Activated CD8-positive, alpha-beta memory T cell treated with anti-CD3 and anti-CD28 coated beads, Interleukin-2, amount 50 U/mL, for 24 hours (primary cell): ENCODE measurements around the gene SAP30L.

Source experiments
- DNase-seq: peaks from one replicate; pipeline ENCODE4 v3.0.0-alpha.2; 2020; ENCODE audit errors: extremely low read depth

The SAP30L gene

DNA sequence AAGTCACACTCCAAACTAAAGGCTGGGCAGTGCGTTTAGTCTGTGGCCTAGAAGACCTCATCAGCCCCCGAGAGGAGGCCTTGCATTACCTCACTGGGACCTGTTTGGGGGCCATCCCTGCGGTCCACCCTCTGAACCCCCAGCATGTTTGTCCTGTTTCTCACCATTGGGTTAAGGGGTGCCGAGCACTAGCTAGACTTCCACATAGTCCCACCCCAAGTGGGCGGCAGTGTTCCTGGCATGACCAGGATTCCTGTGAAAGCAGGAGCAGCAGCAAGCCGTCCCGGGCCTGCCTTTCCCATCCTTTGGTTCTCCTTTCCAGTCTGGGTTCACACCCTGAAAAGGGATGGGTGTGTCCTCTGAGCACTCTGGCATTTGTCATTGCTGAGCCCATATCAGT, 26.6 kb upstream of the SAP30L start:
- DNase-seq, result no peak

DNA sequence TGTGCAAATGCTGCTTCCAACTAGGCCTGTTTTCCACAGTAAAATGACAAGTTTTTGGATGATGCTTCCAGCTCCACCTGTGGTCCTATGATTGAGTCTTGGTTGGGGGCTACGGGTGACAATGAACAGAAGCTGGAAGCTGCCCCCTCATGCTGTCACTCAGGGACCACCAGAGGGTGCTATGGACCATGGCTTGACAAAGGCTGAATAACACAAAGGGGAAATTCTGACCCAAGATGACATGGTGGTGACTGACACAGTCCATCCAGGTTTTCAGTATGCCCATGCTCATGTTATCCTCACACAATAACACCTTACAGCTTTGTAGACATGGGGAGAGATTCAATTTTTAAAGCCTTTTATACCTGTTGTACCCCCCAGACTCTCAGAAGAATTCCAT, 23.9 kb upstream of the SAP30L start:
- DNase-seq, result no peak

DNA sequence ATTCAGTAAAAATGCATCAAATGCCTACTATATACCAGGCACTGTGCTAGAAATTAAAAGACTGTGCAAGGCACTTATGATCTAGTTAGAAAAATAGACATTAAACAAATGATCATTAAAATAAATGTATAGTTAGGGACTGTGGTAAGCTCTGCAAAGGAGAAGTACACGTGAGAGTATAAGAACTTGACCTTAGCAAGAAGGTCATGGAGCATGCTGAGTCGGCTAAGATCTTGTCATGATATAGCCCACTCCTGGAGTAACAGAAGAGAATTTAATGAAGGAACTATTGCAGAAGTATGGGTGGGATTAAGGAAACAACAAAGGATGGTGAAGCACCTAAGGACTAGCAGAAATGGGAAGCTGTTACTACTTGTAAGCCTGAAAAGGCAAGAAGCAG, 23.5 kb upstream of the SAP30L start:
- DNase-seq, result no peak

DNA sequence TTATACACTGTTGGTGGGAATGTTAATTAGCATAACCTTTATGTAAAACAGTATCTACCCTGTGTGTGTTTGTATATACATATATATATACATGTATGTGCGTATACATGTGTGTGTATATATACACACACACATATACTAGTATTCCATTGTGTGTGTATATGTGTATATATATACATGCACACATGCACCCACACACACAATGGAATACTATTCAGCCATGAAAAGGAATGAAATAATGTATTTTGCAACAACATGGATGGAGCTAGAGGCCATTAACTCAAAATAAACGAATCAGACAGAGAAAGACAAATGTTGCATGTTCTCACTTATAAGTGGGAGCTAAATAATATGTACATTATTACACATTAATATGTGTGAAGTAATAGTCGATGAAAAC, 17.6 kb upstream of the SAP30L start:
- DNase-seq, result no peak

DNA sequence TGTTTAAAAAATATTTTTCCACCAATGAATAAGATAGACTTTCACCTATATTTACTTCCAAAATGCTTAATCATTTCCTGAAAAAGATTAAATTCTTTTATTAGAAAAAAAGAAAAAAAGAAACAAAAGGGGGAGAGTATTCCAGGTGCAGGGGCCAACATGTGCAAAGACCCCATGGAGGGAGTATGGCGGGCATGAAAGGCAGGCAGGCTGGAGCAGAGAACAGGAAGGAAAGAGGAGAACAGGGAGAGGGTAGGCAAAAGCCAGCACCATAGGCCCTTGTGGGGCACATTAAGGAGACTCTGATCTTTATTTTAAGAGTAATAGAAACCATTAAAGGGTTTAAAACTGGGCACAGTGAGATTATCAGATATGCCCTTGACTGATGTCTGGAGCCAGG, 16.5 kb upstream of the SAP30L start:
- no peak for DNase-seq

DNA sequence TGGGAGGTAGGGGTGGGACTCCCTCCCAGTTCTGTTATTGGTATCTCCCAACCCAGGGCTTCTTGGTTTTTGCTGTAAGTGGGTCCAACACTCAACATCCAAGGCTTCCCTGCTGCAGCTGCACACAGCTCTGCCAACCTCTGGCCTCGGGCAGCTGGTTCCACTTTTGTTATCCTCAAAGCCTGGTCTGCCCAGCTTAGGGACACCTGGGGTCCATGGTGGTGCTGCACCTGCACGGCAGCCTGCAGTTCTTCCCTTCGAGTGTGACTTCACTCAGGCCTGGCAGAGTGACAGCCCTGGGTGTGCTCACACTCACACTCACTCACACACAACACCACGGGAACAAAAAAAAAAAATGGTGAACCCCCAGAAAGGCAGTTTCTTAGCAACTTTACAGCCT, 15.3 kb upstream of the SAP30L start:
- DNase-seq, result no peak

DNA sequence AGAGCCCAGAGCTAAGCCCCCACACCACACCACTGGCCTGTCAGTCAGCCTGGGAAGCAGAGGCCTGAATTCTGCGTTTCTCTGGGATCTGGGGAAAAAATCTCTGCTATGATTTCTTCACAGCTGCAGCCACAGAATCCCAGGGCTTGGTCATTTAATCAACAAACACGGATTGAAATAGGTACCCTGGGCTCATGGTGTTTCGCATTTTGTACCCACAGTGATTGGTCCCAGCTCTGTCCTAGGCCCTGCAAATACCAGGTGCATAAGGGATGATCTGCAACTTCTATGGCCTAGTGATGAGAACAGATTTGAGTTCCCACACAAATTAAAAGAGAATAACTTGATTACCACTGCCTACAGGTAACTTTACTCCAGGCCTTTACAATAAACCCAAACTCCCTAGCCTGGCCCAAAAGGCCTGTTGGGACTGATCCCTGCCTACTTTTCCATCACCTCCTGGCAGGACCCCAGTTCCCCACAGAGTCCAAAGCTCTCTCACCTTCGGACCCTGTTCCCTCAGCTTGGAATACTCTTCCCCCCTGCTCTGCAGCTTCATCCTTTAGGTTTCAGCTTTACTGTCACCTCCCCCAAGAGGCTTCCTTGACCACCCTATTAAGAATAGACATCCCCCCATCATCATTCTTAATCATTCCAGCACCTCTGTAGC, 14.7 kb upstream of the SAP30L start:
- DNase-seq, result no peak

DNA sequence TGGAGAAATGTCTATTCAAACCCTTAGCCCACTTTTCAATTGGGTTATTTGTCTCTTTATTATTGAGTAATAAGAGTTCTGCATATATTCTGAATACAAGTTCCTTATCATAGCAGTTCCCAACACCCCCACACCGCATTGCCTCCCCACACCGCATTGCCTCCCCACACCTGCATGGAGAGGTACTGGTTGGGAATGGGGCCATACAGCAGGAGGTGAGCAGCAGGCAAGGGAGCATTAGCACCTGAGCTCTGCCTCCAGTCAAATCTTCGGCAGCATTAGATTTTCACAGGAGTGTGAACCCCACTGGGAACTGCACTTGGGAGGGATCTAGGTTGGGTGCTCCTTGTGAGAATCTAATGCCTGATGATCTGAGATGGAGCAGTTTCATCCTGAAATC, 10.6 kb upstream of the SAP30L start:
- DNase-seq, result no peak

DNA sequence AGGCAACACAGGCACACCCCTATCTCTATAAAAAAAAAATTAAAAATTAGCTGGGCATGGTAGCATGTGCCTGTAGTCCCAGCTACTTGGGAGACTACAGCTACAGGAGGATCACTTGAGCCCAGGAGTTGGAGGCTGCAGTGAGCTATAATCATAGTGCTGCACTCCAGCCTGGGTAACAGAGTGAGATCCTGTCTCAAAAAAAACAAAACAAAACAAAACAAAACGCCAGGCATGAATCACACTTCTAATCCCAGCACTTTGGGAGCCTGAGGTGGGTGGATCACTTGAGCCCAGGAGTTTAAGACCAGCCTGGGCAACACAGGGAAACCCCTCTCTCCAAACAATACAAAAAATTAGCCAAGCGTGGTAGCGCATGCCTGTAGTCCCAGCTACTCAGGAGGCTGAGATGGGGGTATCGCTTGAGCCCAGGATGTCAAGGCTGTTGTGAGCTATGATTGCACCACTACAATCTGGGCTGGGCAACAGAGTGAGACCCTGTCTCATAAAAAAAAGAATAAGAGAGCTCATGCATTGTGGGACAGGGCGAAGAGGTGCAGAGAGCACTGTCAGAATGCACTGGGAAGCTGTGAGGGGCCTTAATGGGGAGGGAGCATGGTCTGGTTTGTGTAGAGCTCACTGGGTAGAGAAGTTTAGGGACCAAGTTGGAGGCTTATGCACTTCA, 8.4 kb upstream of the SAP30L start:
- DNase-seq, result no peak

DNA sequence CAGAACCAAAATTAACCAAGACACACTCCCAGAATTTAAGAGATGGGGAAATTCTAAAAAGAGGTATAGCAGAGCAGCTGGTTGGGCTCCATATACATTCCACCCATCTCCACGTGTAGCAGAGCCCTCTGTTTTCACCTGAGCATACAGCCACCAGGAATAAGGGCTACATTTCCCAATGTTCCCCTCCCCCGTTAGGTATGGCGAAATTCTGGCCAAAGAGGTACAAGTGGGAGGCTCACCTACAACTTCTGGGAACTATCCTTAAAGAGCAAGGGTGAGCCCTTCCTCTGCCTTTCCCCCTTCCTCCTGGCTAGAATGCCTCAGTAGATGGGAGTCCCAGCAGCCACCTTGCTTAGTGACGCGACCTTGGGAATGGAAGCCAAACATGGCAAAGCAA, 5.3 kb upstream of the SAP30L start:
- DNase-seq, result no peak

DNA sequence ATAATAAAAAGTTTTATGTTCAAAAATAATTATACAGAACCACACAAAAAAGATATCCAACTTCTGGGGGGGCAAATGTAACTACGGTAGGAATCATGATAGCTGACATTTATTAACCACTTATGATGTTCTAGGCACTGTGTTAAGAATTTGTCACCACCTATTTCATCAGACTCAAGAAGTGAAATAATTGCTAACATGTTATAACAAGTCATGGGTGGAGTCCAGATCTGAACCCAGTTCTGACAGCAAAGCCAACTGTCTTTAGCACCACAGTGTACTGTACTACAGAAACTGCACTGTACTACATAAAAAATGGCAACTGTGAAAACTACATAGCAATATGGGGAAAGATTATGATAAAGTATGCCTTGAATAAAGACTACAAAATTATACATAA, 3.0 kb upstream of the SAP30L start:
- no peak for DNase-seq

DNA sequence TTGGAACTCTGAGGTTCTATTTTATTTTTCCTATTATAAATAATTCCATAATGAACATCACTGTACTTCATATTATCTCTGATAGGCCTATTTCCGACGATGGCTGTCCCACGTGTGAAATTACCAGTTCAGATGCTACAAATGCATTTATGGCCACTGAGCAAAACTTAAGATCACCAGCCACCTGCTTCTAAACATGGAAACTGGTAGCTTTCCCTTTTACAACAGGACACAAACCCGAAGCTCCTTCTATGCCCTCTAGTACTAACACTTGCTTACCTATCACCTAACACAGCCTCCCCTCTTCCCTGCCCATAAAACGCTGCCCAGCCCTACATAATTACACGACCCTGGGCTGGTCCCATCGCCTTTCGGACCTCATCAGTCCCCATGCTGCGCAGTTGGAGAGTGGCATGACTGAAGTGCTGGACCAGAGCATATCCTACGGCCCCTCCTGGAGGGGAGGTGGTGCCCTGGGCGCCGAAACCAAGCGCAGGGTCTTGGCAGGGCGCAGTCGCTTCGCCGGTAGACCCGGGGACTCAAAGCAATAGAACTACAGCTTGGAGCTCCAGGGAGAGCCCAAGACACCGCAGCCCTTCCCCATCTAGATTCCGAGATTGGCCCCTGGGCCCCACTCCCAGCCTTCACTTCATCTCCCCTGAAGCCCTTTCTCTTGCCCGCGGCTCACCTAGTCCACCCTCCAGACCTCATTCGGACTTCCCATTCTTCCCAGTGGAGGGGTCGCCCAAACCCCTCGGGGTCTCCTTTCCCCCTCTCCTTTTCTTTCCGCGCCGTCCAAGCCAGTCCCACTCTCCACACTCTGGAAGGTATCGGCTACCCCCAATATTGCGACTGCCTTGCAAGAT, 1.0 kb upstream of the SAP30L start:
- no peak for DNase-seq

DNA sequence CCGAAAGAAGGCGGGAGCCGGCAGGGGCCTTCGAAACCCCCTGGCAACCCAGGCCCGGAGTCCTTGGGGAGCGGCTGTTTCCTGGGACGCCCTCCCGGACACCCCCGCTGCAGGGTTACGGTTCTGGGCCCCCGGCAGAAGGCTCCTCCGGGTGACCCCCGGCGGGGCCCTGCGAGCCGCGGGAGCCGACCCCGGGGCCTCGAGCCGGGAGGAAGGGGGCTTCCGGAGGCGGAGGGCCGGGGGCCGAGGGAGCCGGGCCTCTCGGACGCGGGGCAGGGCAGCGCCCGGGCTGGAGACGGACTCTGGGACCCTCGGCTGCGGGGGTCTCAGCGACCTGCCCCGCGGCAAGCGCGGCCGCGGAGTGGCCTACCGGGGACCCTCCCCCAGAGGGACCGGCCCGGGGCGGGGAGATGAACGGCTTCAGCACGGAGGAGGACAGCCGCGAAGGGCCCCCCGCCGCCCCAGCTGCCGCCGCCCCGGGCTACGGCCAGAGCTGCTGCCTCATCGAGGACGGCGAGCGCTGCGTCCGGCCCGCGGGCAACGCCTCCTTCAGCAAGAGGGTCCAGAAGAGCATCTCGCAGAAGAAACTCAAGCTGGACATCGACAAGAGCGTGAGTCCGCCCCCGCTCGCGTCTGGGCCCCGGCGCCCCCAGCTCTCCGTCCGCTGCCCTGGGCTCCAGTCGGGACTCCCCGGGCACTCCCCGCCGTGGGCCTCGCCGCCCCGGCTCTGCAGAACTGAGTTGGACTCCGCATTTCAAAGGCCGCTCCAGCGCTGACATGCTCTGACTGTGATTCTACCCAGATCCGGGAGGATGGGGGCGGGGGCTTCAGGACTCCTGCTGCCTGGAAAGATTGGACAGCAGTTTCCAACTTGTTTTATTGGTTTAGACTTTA, 645 bp downstream of the SAP30L start:
- DNase-seq, result no peak

DNA sequence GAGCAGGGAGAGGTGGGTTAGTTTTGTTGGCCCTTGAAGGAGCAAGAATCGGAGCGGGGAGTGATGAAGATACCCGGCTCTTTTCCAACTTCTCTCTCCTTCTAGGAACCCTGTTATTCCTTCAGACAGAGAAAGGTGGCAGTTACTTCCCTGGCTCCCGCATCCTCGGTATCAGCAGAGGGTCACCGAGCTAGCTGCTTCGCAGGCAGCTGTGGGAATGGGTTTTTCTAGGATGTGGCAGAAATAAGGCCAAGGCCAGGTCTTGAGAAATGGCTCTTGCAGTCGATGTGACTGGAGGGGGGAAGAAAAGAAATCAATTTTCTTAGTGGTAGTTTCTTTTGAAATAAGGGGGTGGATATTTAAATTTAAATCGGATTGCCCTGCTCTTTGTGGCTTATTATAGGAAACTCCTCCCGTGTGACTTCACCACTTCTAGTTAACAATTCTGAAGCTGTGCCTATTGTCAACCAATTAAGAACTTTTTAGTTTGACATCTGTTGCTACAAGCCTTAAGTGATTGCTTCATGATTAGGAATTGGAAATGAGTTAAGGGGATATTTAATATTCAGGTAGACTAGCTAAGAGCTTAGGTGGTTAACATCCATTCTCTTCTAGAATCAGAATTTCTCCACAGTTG, 1.4 kb downstream of the SAP30L start:
- no peak for DNase-seq

DNA sequence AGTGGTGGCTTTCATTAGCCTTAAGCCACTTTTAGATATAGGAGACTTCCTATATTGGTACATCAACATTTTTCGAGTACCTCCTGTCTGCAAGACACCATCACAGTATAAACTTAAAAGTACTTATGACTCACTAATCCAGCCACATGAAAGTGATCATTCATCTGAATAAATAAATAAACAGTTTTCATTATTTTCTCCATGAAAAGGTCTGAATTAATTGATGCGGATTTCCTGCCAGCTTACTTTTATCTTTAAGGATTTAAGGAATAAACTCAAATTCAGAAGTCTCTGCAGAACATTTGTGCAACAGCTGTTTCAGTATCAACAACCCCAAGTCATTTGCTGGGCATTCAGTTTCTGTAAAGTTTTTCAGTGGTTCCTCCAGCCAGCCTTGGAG, 4.0 kb downstream of the SAP30L start:
- no peak for DNase-seq

DNA sequence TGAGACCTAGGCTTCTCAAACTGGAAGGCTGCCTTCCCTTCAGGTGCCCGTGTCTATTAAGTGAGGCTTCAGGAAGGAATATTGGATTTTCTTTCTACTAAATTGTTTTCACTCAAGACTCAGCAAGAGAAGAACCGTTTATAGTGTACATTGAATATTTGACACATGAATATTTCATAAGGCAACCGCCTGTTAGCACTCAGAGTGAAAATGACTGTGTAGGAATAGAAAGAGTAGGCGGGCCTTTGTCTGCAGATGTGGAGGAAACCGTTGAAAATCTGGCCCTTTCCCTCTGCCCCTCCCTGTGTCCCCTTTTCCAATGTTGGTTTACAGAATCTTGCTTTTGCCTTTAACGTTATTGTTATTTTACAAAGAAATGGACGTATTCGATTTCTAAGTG, 6.2 kb downstream of the SAP30L start:
- no peak for DNase-seq

DNA sequence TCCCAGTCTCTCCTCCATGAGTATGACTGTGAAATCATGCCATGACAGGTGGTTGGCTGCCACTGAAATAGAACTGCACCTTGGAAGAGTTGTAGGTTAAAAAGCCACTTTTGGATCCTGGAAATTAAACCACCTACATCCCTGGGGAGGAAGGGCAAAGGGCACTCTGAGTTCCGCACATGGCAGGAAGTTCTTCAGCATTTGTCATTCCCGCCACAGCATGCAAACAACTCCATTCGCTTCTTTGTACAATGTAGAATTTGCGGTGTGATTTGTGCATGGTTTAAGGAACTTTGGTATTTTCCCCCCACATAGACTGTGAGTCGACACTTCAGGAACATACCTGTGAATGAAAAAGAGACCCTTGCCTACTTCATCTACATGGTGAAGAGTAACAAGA, 9.8 kb downstream of the SAP30L start:
- DNase-seq, result no peak

DNA sequence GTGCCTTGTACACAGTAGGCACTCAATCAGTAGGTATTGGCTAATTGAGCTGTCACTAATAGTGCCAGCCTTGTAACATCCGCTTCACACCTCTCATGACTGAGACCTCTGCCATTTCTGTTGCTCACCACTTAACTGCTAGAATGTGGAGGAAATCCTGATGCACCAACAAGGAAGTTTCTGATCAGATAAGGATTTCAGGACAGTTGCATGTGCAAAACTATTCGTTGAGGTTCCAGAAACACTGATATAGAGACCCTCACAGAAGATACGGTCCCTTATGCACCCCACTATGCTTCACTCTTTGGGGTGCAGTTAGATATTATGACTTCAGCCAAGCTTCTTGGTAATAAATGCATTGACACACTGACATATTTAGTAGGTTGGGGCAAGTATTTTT, 10.7 kb downstream of the SAP30L start:
- no peak for DNase-seq

DNA sequence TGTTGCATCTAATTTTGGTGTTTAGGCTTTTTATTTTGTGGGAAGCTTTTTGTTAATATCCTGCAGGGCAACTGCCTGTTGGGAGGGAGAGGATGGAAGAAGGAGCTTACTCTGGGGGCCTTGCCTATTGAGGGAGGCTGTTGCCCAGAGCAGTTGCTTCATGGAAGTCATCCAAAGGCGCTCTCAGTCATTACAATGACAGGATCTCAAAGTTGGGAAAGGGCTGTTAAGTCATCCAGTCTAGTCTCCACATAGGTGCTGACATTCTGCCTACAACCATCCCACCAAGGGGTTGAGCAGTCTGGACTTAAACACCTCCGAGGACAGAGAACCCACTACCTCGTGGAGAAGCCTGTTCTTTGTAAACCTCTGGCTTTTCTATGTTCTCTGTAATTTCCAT, 13.2 kb downstream of the SAP30L start:
- DNase-seq, result no peak

DNA sequence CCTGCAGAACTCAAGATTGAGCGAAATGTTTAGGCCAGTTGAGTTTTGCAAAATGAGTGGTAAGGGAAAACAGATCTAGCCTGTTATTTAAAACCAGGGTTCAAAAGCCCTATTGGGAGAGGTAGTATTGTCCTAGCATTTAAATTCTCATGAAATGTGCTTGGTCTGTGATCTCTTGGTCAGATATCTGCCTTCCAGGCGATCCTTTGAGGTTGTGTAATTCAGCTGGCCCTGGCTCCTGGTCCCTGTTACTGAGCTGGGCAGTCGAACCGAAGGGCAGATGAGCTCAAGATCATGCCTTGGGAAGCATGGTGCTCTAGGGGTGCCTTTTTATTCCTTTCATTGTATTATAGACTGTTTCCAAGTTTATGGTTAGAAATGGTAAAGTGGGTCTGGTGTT, 14.4 kb downstream of the SAP30L start:
- DNase-seq, result no peak

DNA sequence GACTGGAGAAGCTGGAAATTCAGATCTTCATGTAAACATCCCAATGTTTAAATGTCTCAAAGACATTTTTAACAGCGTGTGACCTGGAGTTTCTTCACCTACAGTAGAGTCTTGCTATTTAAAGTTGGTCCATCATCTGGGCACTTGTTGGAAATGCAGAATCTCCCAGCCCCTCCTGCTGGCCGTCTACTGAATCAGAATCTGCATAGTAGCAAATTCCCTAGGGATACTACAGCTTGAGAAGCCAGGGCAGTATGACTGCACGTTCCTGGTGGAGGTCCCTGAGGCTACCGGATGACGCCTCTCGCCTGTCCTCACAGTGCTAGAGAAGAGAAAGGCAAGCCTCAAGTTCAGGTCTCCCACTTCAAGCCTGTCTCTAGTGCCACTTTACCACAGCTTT, 15.7 kb downstream of the SAP30L start:
- no peak for DNase-seq

DNA sequence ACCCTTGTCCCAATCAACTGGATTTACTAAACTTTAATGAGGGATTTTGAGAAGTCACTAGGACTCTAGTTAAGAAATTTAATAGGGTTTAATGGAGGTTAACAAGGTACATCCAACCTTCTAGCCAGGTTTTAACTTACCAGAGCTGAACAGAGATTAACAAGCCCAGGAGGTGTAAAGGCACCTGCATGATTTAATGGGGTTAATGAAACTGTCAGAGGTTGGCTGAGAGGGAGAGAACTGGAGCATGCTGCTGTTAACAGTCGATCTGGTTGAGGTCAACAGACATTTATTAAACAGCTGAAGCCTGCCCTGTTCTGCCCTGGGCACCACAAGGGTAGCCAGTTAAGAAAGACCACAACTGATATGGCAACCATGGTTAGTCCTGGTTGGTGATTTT, 18.6 kb downstream of the SAP30L start:
- no peak for DNase-seq
